HepG2 (cell line): ENCODE measurements around the gene KIAA1191. TPM values are rescaled to one million over a fixed set of nuclear protein-coding genes. Genes with fewer than 3 reads are reported as not detected.

Experiments
- BCL6 ChIP-seq: IDR thresholded peaks from 2 replicates; pipeline ENCODE4 v1.6.1; 2016; ENCODE audit warnings: missing genetic modification reagents, missing compliant biosample characterization
- CAMTA2 ChIP-seq: sonication (generic); formaldehyde crosslinking; IDR thresholded peaks from 2 replicates; pipeline ENCODE4 v1.4.0; 2020; ENCODE audit warnings: mild to moderate bottlenecking, missing genetic modification reagents, borderline replicate concordance
- ELF4 ChIP-seq: sonication (generic); formaldehyde crosslinking; IDR thresholded peaks from 2 replicates; pipeline ENCODE4 v1.5.0; 2020; ENCODE audit warnings: missing genetic modification reagents, mild to moderate bottlenecking, moderate library complexity, borderline replicate concordance
- GTF3A ChIP-seq: sonication (generic); formaldehyde crosslinking; conservative IDR thresholded peaks from 2 replicates; pipeline ENCODE4 v1.4.0; 2020; ENCODE audit warnings: mild to moderate bottlenecking, missing genetic modification reagents
- HNRNPK ChIP-seq: fragments of 200-400 bp; formaldehyde crosslinking; IDR thresholded peaks from 2 replicates; pipeline ENCODE4 v1.6.1; 2018; ENCODE audit warnings: low read length, low read depth, moderate library complexity, mild to moderate bottlenecking; ENCODE audit not compliant: poor library complexity, severe bottlenecking
- MAZ ChIP-seq, 2 experiments: sonication (generic) in 1 of 2; formaldehyde crosslinking in 1 of 2; IDR thresholded peaks; 2 replicates each; pipeline versions ENCODE4 v1.5.0 to v1.6.1; 2012 to 2020; ENCODE audit warnings: low read depth in 2 of 2, mild to moderate bottlenecking in 2 of 2, borderline replicate concordance in 1 of 2, improper control_type of control experiment in 1 of 2, low read length in 1 of 2, missing genetic modification reagents in 1 of 2, moderate library complexity in 1 of 2
- NR2F6 ChIP-seq, 2 experiments: IDR thresholded peaks; 2 replicates each; pipeline ENCODE4 v1.6.1; 2016; ENCODE audit warnings: antibody characterized with exemption in 1 of 2, mild to moderate bottlenecking in 1 of 2
- RARA ChIP-seq: IDR thresholded peaks from 2 replicates; pipeline ENCODE4 v1.6.1; 2016; ENCODE audit warnings: missing genetic modification reagents, missing compliant biosample characterization
- RBM39 ChIP-seq: fragments of 200-400 bp; formaldehyde crosslinking; IDR thresholded peaks from one replicate; pipeline ENCODE4 v1.6.1; 2018; ENCODE audit warnings: antibody characterized with exemption, mild to moderate bottlenecking, low read depth, low read length; ENCODE audit not compliant: poor library complexity, severe bottlenecking
- SP4 ChIP-seq: sonication (generic); formaldehyde crosslinking; IDR thresholded peaks from 2 replicates; pipeline ENCODE4 v1.8.1; 2023; ENCODE audit warnings: mild to moderate bottlenecking, missing genetic modification reagents
- SRY ChIP-seq: sonication (generic); formaldehyde crosslinking; IDR thresholded peaks from 2 replicates; pipeline ENCODE4 v1.8.0; 2022; ENCODE audit warnings: mild to moderate bottlenecking, missing genetic modification reagents
- ZNF333 ChIP-seq: sonication (generic); formaldehyde crosslinking; IDR thresholded peaks from 2 replicates; pipeline ENCODE4 v1.4.0; 2020; ENCODE audit warnings: mild to moderate bottlenecking, missing genetic modification reagents, borderline replicate concordance
- ZNF430 ChIP-seq: sonication (generic); formaldehyde crosslinking; IDR thresholded peaks from 2 replicates; pipeline ENCODE4 v1.9.0; 2021; ENCODE audit warnings: mild to moderate bottlenecking, missing genetic modification reagents
- ZNF570 ChIP-seq: sonication (generic); formaldehyde crosslinking; IDR thresholded peaks from 2 replicates; pipeline ENCODE4 v1.4.0; 2020; ENCODE audit warnings: mild to moderate bottlenecking, missing genetic modification reagents, borderline replicate concordance
- ZNF713 ChIP-seq: sonication (generic); formaldehyde crosslinking; IDR thresholded peaks from 2 replicates; pipeline ENCODE4 v1.4.0; 2020; ENCODE audit warnings: mild to moderate bottlenecking, missing genetic modification reagents
- ZNF777 ChIP-seq: sonication (generic); formaldehyde crosslinking; IDR thresholded peaks from 2 replicates; pipeline ENCODE4 v1.4.0; 2020; ENCODE audit warnings: missing genetic modification reagents
- polyA plus RNA-seq, 8 experiments: library from polyadenylated mRNA; depleted of rRNA in 3 of 8; stranded (reverse) in 7 of 8; unstranded in 1 of 8; fragments of >200 nt; fragmentation: Illumina TruSeq in 4 of 8; extraction: Trizol in 4 of 8; gene quantifications; 2 replicates each; pipeline versions ENCODE4 v1.2.1 to v1.2.3, GENCODE V29; 2011 to 2016; ENCODE audit warnings: low read depth in 4 of 8, missing spikeins in 1 of 8, mixed read lengths in 1 of 8; ENCODE audit not compliant: insufficient read depth in 1 of 8
- total RNA-seq, 5 experiments: library from RNA; depleted of rRNA; stranded (reverse); fragments of >200 nt; fragmentation: Illumina TruSeq; extraction: Trizol; gene quantifications; 2 replicates each; pipeline ENCODE4 v1.2.3, GENCODE V29; 2016; ENCODE audit warnings: low read depth in 1 of 5
- TF ChIP-seq, protein P1 (sequence below): sonication (generic); formaldehyde crosslinking; IDR thresholded peaks from 2 replicates; pipeline ENCODE4 v1.5.0; 2020; ENCODE audit warnings: missing genetic modification reagents, mild to moderate bottlenecking, borderline replicate concordance
- TF ChIP-seq, protein P2 (sequence below): sonication (generic); formaldehyde crosslinking; IDR thresholded peaks from 2 replicates; pipeline ENCODE4 v1.4.0; 2020; ENCODE audit warnings: missing genetic modification reagents, mild to moderate bottlenecking, borderline replicate concordance
- TF ChIP-seq, protein P3 (sequence below): sonication (generic); formaldehyde crosslinking; conservative IDR thresholded peaks from 2 replicates; pipeline ENCODE4 v1.8.0; 2022; ENCODE audit warnings: missing genetic modification reagents

Gene KIAA1191
- total and polyA plus RNA-seq, 2 of the 13 experiments (the other 11 are each of a cell fraction or from before 2014, with no cell fraction given), result 63.6 to 103 TPM

DNA sequence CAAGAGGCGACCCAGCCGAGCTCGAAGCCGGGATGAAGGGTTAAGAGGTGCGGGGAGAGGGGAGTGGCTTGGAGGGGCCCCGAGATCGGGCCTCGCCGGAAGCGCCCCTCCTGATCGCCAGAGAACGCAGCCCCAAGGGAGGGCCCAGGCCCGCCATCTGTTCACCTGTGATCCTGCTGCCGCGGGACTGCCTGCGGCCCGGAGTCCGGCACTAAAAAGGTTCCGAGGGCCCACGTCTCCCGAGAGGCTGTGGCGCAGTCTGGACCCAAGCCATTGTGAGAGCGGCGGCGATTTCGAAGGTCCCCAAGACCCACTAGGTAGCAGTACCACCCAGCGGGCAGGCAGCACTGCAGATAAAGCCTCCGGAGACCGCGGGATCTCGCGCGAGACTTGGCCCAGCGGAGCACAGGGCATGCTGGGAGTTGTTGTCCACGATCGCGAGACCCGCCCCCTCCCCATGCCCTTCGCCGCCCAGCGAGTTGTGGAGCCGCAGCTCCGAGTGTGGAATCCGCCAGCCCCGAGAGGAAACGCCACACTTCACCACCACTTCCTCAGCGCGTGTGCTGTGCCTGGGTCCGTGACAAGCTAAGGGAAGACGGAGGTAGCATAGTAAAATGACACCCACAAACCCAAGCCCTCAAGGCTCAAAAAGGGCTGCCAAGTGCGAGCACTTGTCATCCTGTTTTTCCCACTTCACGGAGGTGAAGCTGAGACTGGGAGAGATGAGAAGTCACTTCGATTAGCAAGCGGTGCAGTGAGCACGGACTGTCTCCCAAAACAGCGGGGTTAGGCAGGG lies at the start of gene KIAA1191 (continued):
- peak; percentile 95 for TF ChIP-seq ZNF430 (CRISPR knock-in tag)
- no peak for TF ChIP-seq NR2F6 (IDR thresholded peaks at IDR 0.05)
- TF ChIP-seq NR2F6 (CRISPR knock-in tag; IDR thresholded peaks at IDR 0.05), result peak; percentile 38; the same call in 1 of the 2 replicates
- TF ChIP-seq BCL6 (CRISPR knock-in tag), result no peak
- no peak for TF ChIP-seq ELF4 (CRISPR knock-in tag)
- TF ChIP-seq, protein P1, sequence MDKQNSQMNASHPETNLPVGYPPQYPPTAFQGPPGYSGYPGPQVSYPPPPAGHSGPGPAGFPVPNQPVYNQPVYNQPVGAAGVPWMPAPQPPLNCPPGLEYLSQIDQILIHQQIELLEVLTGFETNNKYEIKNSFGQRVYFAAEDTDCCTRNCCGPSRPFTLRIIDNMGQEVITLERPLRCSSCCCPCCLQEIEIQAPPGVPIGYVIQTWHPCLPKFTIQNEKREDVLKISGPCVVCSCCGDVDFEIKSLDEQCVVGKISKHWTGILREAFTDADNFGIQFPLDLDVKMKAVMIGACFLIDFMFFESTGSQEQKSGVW (CRISPR knock-in tag), result no peak
- no peak for TF ChIP-seq GTF3A (CRISPR knock-in tag)
- TF ChIP-seq CAMTA2, result 0 out of 2 replicates have a peak, but pooled peaks have one; percentile 15
- no peak for TF ChIP-seq ZNF777 (CRISPR knock-in tag)
- no peak for TF ChIP-seq SP4 (CRISPR knock-in tag)
- 0 out of 2 replicates have a peak, but pooled peaks have one; percentile 39 for TF ChIP-seq RARA
- TF ChIP-seq ZNF713 (CRISPR knock-in tag), result peak; percentile 94; the same call in 1 of the 2 replicates
- TF ChIP-seq ZNF570 (CRISPR knock-in tag), result no peak
- peak; percentile 49 for TF ChIP-seq HNRNPK
- TF ChIP-seq ZNF333 (CRISPR knock-in tag), result no peak
- TF ChIP-seq, protein P2, sequence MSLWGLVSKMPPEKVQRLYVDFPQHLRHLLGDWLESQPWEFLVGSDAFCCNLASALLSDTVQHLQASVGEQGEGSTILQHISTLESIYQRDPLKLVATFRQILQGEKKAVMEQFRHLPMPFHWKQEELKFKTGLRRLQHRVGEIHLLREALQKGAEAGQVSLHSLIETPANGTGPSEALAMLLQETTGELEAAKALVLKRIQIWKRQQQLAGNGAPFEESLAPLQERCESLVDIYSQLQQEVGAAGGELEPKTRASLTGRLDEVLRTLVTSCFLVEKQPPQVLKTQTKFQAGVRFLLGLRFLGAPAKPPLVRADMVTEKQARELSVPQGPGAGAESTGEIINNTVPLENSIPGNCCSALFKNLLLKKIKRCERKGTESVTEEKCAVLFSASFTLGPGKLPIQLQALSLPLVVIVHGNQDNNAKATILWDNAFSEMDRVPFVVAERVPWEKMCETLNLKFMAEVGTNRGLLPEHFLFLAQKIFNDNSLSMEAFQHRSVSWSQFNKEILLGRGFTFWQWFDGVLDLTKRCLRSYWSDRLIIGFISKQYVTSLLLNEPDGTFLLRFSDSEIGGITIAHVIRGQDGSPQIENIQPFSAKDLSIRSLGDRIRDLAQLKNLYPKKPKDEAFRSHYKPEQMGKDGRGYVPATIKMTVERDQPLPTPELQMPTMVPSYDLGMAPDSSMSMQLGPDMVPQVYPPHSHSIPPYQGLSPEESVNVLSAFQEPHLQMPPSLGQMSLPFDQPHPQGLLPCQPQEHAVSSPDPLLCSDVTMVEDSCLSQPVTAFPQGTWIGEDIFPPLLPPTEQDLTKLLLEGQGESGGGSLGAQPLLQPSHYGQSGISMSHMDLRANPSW, result peak; percentile 77; the same call in 1 of the 2 replicates
- TF ChIP-seq RBM39, result peak; percentile 91
- TF ChIP-seq, protein P3, sequence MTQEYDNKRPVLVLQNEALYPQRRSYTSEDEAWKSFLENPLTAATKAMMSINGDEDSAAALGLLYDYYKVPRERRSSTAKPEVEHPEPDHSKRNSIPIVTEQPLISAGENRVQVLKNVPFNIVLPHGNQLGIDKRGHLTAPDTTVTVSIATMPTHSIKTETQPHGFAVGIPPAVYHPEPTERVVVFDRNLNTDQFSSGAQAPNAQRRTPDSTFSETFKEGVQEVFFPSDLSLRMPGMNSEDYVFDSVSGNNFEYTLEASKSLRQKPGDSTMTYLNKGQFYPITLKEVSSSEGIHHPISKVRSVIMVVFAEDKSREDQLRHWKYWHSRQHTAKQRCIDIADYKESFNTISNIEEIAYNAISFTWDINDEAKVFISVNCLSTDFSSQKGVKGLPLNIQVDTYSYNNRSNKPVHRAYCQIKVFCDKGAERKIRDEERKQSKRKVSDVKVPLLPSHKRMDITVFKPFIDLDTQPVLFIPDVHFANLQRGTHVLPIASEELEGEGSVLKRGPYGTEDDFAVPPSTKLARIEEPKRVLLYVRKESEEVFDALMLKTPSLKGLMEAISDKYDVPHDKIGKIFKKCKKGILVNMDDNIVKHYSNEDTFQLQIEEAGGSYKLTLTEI (CRISPR knock-in tag), result no peak
- TF ChIP-seq MAZ (IDR thresholded peaks at IDR 0.05; ENCODE audit: borderline replicate concordance, low read depth, low read length), result peak; percentile 54; the same call in 1 of the 2 replicates
- TF ChIP-seq MAZ (CRISPR knock-in tag; IDR thresholded peaks at IDR 0.05; ENCODE audit: low read depth), result peak; percentile 63; the same call in 1 of the 2 replicates
- no peak for TF ChIP-seq SRY (CRISPR knock-in tag)
